Body of pancreas (tissue), 4 donors: ENCODE measurements around the gene TSHZ3. TPM values are rescaled to one million over a fixed set of nuclear protein-coding genes. Genes with fewer than 3 reads are reported as not detected.

ENCODE experiments used
- ATAC-seq: fragments of 150-250 bp; one replicate; pipeline ENCODE4 v1.9.1; 2016
- DNase-seq, 4 donors: peaks; one replicate each; pipeline ENCODE4 v3.0.0-alpha.2; 2019
- H3K27ac ChIP-seq, 4 donors: fragments of 200-600 bp; sonication (generic); 1 replicate in 3 of 4; 2 replicates in 1 of 4; pipeline versions ENCODE4 v1.5.1 to v1.6.1; 2016 to 2019; ENCODE audit warnings: mild to moderate bottlenecking in 1 of 4, mixed read lengths in 1 of 4, moderate library complexity in 1 of 4
- H3K27me3 ChIP-seq, 2 donors: fragments of 200-600 bp; sonication (generic); one replicate each; pipeline ENCODE4 v1.6.0; 2016; ENCODE audit warnings: mild to moderate bottlenecking in 1 of 2
- H3K36me3 ChIP-seq, 2 donors: fragments of 200-600 bp; sonication (generic); replicated peaks in 1 of 2; 2 replicates each; pipeline ENCODE4 v1.5.1; 2016; ENCODE audit warnings: low read depth in 2 of 2; ENCODE audit not compliant: insufficient read depth in 1 of 2
- H3K4me1 ChIP-seq: fragments of 200-600 bp; sonication (generic); one replicate; pipeline ENCODE4 v1.6.0; 2016
- H3K4me3 ChIP-seq, 2 donors: fragments of 200-600 bp; sonication (generic); 1 replicate in 1 of 2; 2 replicates in 1 of 2; pipeline ENCODE4 v1.5.1; 2016 to 2019
- H3K9me3 ChIP-seq, 3 donors: fragments of 200-600 bp; sonication (generic); 1 replicate in 2 of 3; 2 replicates in 1 of 3; pipeline ENCODE4 v1.5.1; 2016
- CTCF ChIP-seq, 7 experiments: fragments of 450-650 bp in 4 of 7; fragments of 200-600 bp in 3 of 7; sonication (generic) in 3 of 7; IDR thresholded peaks; one replicate each; pipeline ENCODE4 v1.5.1; 2016 to 2019; ENCODE audit warnings: antibody characterized with exemption in 7 of 7
- POLR2A ChIP-seq, 3 donors: fragments of 450-650 bp; IDR thresholded peaks; one replicate each; pipeline ENCODE4 v1.6.1; 2016; ENCODE audit warnings: antibody characterized with exemption in 3 of 3, mild to moderate bottlenecking in 2 of 3
- WGBS, 2 donors: methylation state at CpG; one replicate each; pipeline ENCODE4 v1.1.5; 2017; 5-methylcytosine and 5-hydroxymethylcytosine counted together
- intact Hi-C: fragments of 100-400 bp; cut with DNase I; formaldehyde crosslinking; loops from one replicate; pipeline ENCODE4 v1.15.1; 2023
- total RNA-seq, 2 donors: library from RNA; depleted of rRNA; stranded (reverse); fragments of >200 nt; gene quantifications; one replicate each; pipeline ENCODE4 v1.1.0, GENCODE V29; 2016

The TSHZ3 gene
- total RNA-seq, 2 donors from 2014 or later: 1.3 to 3.0 TPM

GRCh38 chr19:31264041-31264778 is 85.0 kb downstream of the TSHZ3 start:
- ATAC-seq (no peak), DNase-seq (no peak)
- no peaks in the 10 kb centered on the region for H3K36me3 ChIP-seq
- no peaks in the 10 kb centered on the region for H3K27me3 ChIP-seq
- 57 to 59% methylated on average over 8 to 9 of the region's 9 CpGs for WGBS, 2 donors
- intact Hi-C loops: no loop called here
- H3K4me1 ChIP-seq: no peaks in the 10 kb centered on the region
- H3K9me3 ChIP-seq: no peaks in the 10 kb centered on the region
- H3K27ac ChIP-seq: no peak overlapping the region
- no peak for TF ChIP-seq CTCF (IDR thresholded peaks at IDR 0.05)
- no peak for TF ChIP-seq POLR2A (IDR thresholded peaks at IDR 0.05)
- no peak overlapping the region for H3K4me3 ChIP-seq

- no peak overlapping the region for H3K27ac ChIP-seq
- no peaks in the 10 kb centered on the region for H3K9me3 ChIP-seq
- WGBS, 2 donors: 78 to 86% methylated on average over 6 to 7 of the region's 9 CpGs
- ATAC-seq: no peak
- H3K4me3 ChIP-seq: no peak overlapping the region
- H3K4me1 ChIP-seq: no peaks in the 10 kb centered on the region
- DNase-seq: no peak
- H3K27me3 ChIP-seq: no peaks in the 10 kb centered on the region
- TF ChIP-seq POLR2A (IDR thresholded peaks at IDR 0.05) (no peak), CTCF (IDR thresholded peaks at IDR 0.05) (no peak)
- intact Hi-C loops: no loop called here
- no peaks in the 10 kb centered on the region for H3K36me3 ChIP-seq
Measured at GRCh38 chr19:31263328-31263727, 85.9 kb downstream of the TSHZ3 start.

DNA sequence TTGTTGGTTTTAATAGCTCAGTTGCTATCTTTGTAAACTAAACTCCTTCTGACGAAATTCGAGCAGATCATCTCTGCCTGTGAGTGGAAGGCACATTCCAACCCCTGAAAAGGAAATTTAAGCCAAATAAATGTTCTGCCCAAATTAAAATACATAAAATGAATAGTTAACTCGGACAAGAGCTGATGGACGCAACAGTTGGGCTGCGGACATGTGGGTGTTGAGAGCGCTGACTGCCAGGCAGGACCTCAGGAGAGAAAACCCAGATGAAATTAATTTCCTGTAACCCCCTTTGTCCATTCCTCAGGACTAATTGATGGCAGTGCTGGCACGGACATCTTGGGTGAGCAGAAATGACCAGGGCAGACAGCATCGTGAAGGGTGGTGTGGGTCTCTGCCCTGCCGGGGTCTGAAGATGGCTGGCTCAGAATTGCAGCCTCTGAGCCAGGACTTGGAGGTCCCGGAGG is 86.5 kb downstream of the TSHZ3 start:
- no peaks in the 10 kb centered on the region for H3K27me3 ChIP-seq
- 65 to 69% methylated on average over 10 of the region's 10 CpGs for WGBS, 2 donors
- intact Hi-C loops: no loop called here
- H3K4me1 ChIP-seq: no peaks in the 10 kb centered on the region
- no peaks in the 10 kb centered on the region for H3K9me3 ChIP-seq
- H3K27ac ChIP-seq: no peak overlapping the region
- no peaks in the 10 kb centered on the region for H3K36me3 ChIP-seq
- TF ChIP-seq CTCF (IDR thresholded peaks at IDR 0.05) (no peak), POLR2A (IDR thresholded peaks at IDR 0.05) (no peak)
- no peak overlapping the region for H3K4me3 ChIP-seq
- no peak for DNase-seq
- ATAC-seq: no peak

DNA sequence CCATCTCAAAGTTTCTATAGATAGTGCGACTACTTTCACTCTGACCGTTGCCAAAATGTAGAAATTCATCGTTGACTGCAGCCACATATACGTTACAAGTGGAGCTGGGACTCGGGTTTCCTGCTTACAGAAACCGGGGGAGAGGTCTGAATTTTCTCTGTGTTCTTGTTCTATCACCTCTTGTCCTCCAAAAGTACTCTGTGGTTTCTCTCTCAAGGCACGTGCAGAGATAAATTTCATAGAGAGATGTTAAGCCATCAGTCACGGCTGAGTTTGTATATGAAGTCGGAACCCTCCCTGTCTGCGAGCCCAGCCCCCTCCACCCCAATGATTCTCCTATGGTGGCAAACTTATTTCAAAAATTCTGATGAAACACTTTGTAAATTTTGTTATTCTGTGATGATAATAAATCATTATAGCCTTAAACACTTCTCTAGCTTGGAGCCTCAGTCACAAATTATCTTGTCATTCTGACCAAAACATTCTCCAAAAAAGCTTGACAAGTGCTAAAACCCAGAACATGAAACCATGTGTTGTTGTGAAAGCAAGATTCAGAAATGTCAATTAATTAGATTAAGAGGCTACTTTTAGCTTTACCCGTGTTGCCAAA is 87.5 kb downstream of the TSHZ3 start:
- Histone ChIP-seq H3K36me3 (no peaks in the 10 kb centered on the region), H3K27ac (no peak overlapping the region), H3K4me3 (no peak overlapping the region), H3K27me3 (no peaks in the 10 kb centered on the region), H3K4me1 (no peaks in the 10 kb centered on the region), H3K9me3 (no peaks in the 10 kb centered on the region)
- ATAC-seq: no peak
- no peak for DNase-seq
- 52 to 62% methylated on average over 11 of the region's 11 CpGs for WGBS, 2 donors
- TF ChIP-seq POLR2A (IDR thresholded peaks at IDR 0.05) (no peak), CTCF (IDR thresholded peaks at IDR 0.05) (no peak)
- intact Hi-C loops: no loop called here
